Measurements from ENCODE around the gene ZNF155. TPM values are rescaled to one million over a fixed set of nuclear protein-coding genes. Genes with fewer than 3 reads are reported as not detected.

The ZNF155 gene
- total and polyA plus RNA-seq, 10 of the 15 experiments (the other 5 are each of a cell fraction or from before 2014, with no cell fraction given) = 2.4 to 12.2 (median 5.6) TPM

GRCh38 chr19:43940719-43941118, 43.3 kb upstream of the ZNF155 start (continued):
- no peak for TF ChIP-seq TAF1 (IDR thresholded peaks at IDR 0.05; ENCODE audit: borderline replicate concordance, low read depth, low read length)
- TF ChIP-seq ZNF274 (IDR thresholded peaks at IDR 0.05; ENCODE audit: insufficient read depth, insufficient read length) = no peak
- no peak for TF ChIP-seq EGR1 (IDR thresholded peaks at IDR 0.05; ENCODE audit: borderline replicate concordance in 1 of 2, low read depth in 2 of 2, low read length in 2 of 2)
- no peak for TF ChIP-seq SREBF2 (IDR thresholded peaks at IDR 0.05; ENCODE audit: low read length)
- TF ChIP-seq ESRRA (IDR thresholded peaks at IDR 0.05; ENCODE audit: low read length) = no peak
- TF ChIP-seq TCF3 (IDR thresholded peaks at IDR 0.05; ENCODE audit: borderline replicate concordance, insufficient read depth, low read depth, low read length) = no peak
- TF ChIP-seq PAX5 (IDR thresholded peaks at IDR 0.05; ENCODE audit: borderline replicate concordance, low read depth, low read length) = no peak
- TF ChIP-seq IRF4 (IDR thresholded peaks at IDR 0.05; ENCODE audit: low read depth, low read length) = no peak

GRCh38 chr19:43941209-43941608, 42.8 kb upstream of the ZNF155 start:
- no peaks in the 10 kb centered on the region for H3K36me3 ChIP-seq (ENCODE audit: control insufficient read depth in 2 of 2, insufficient read depth in 2 of 2, low read length in 1 of 2)
- no peak overlapping the region for H3K4me2 ChIP-seq (ENCODE audit: control insufficient read depth, insufficient read depth)
- intact Hi-C loops (cut with micrococcal nuclease; ENCODE audit: unreplicated experiment) (no loop called here), in situ Hi-C loops (cut with MboI) (no loop called here)
- POLR2A ChIA-PET = no interaction called here
- WGBS (ENCODE audit: insufficient coverage, insufficient replicate concordance, low lambda C conversion rate, missing lambda C conversion rate) = 18% methylated on average over 5 of the region's 5 CpGs
- H2AFZ ChIP-seq (ENCODE audit: control insufficient read depth, low read depth, low read length) = no peak overlapping the region
- no peak overlapping the region for H3K27ac ChIP-seq (ENCODE audit: control insufficient read depth, insufficient read depth)
- CTCF ChIA-PET = no interaction called here
- no peaks in the 10 kb centered on the region for H3K79me2 ChIP-seq (ENCODE audit: control insufficient read depth, insufficient read depth, low read length)
- no TSS peak for BruUV-seq (replicated peaks)
- H3K9ac ChIP-seq (ENCODE audit: control insufficient read depth, insufficient read depth, low read length) = no peak overlapping the region
- no peaks in the 10 kb centered on the region for H3K27me3 ChIP-seq (replicated peaks in 1 of 2; ENCODE audit: control insufficient read depth in 2 of 2, insufficient read depth in 2 of 2, low read length in 1 of 2)
- H4K20me1 ChIP-seq (ENCODE audit: control insufficient read depth, insufficient read depth) = no peaks in the 10 kb centered on the region
- SMC1A ChIA-PET (ENCODE audit: uncharacterized antibody, unreplicated experiment) = interaction anchor here (1.0 kb wide), 1 partner anchor 32 kb away, joined by 3 read pairs; no protein-coding TSS in a partner anchor
- DNase-seq (ENCODE audit: low read depth, low spot score) (no peak), ATAC-seq (no peak), FAIRE-seq (no peak)
- peaks cover 2% of the 10 kb centered on the region; the same call in 1 of the 3 replicates for H3K9me3 ChIP-seq (replicated peaks; ENCODE audit: control insufficient read depth, insufficient read depth, low read length)
- RAD21 ChIA-PET (ENCODE audit: unreplicated experiment) = no interaction called here
- no peaks in the 10 kb centered on the region for H3K4me1 ChIP-seq (ENCODE audit: control insufficient read depth, insufficient read depth, low read length)
- no peak overlapping the region for H3K4me3 ChIP-seq
- TF ChIP-seq EED (IDR thresholded peaks at IDR 0.05; ENCODE audit: low read depth) (no peak), BCLAF1 (IDR thresholded peaks at IDR 0.05) (no peak), PAX5 (IDR thresholded peaks at IDR 0.05; ENCODE audit: borderline replicate concordance, low read depth, low read length) (no peak), POLR2AphosphoS5 (IDR thresholded peaks at IDR 0.05; ENCODE audit: low read length) (no peak), ZNF207 (IDR thresholded peaks at IDR 0.05; ENCODE audit: borderline replicate concordance) (no peak), BHLHE40 (IDR thresholded peaks at IDR 0.05; ENCODE audit: borderline replicate concordance in 1 of 2, low read depth in 2 of 2, low read length in 1 of 2) (no peak), PRDM15 (CRISPR knock-in tag; IDR thresholded peaks at IDR 0.05) (no peak), DPF2 (IDR thresholded peaks at IDR 0.05) (no peak), POLR2AphosphoS2 (IDR thresholded peaks at IDR 0.05; ENCODE audit: low read depth, low read length) (no peak), RELA (IDR thresholded peaks at IDR 0.05; ENCODE audit: borderline replicate concordance, partially characterized antibody) (no peak)
